NCI-H748 treated with DMSO at 0.1 percent for 48 hours (cell line): ENCODE results near the gene NEURL1B.
A peak's percentile ranks its signal among the peaks of the same experiment; 100 is the strongest.

Source experiments
- DNase-seq: peaks from one replicate; lab custom pipeline; 2025; lab: John Stamatoyannopoulos, UW

NEURL1B gene

GRCh38 chr5:172715931-172716682 lies 75.0 kb downstream of the NEURL1B start:
- DNase-seq, result no peak

- DNase-seq, result peak; percentile 63
Measured at GRCh38 chr5:172716796-172717313, 75.8 kb downstream of the NEURL1B start.

GRCh38 chr5:172717481-172718195 lies 76.6 kb downstream of the NEURL1B start:
- DNase-seq, result no peak

- DNase-seq, result no peak
Measured at GRCh38 chr5:172718527-172719114, 77.6 kb downstream of the NEURL1B start.

GRCh38 chr5:172719211-172719610 lies 78.1 kb downstream of the NEURL1B start:
- no peak for DNase-seq

- DNase-seq, result no peak
Measured at GRCh38 chr5:172720655-172721054, 79.6 kb downstream of the NEURL1B start.

- no peak for DNase-seq
Measured at GRCh38 chr5:172721455-172722326, 80.6 kb downstream of the NEURL1B start.

GRCh38 chr5:172722327-172722815 lies 81.3 kb downstream of the NEURL1B start:
- no peak for DNase-seq

- no peak for DNase-seq
Measured at GRCh38 chr5:172723508-172723907, 82.4 kb downstream of the NEURL1B start.

GRCh38 chr5:172724242-172725183 lies 83.5 kb downstream of the NEURL1B start:
- no peak for DNase-seq

- DNase-seq, result no peak
Measured at GRCh38 chr5:172725273-172725672, 84.2 kb downstream of the NEURL1B start.

GRCh38 chr5:172725785-172726184 lies 84.7 kb downstream of the NEURL1B start:
- DNase-seq, result no peak

- no peak for DNase-seq
Measured at GRCh38 chr5:172726966-172727365, 85.9 kb downstream of the NEURL1B start.

- DNase-seq, result no peak
Measured at GRCh38 chr5:172727551-172727950, 86.5 kb downstream of the NEURL1B start.

GRCh38 chr5:172728481-172729241 lies 87.6 kb downstream of the NEURL1B start:
- no peak for DNase-seq

GRCh38 chr5:172729588-172729987 lies 88.5 kb downstream of the NEURL1B start:
- no peak for DNase-seq

GRCh38 chr5:172730222-172730621 lies 89.2 kb downstream of the NEURL1B start:
- DNase-seq, result no peak

GRCh38 chr5:172730981-172731679 lies 90.1 kb downstream of the NEURL1B start:
- DNase-seq, result no peak

- DNase-seq, result no peak
Measured at GRCh38 chr5:172731680-172732074, 90.6 kb downstream of the NEURL1B start.
